GM19324 (cell line): ENCODE data around the gene FOXC2.

ENCODE experiments used
- ATAC-seq: cut with Tn5 transposase; IDR thresholded peaks from one replicate; pipeline ENCODE4 v1.9.1; 2021; ENCODE audit warnings: mild to moderate bottlenecking, moderate library complexity; ENCODE audit not compliant: unreplicated experiment, low FRiP score

The FOXC2 gene

DNA sequence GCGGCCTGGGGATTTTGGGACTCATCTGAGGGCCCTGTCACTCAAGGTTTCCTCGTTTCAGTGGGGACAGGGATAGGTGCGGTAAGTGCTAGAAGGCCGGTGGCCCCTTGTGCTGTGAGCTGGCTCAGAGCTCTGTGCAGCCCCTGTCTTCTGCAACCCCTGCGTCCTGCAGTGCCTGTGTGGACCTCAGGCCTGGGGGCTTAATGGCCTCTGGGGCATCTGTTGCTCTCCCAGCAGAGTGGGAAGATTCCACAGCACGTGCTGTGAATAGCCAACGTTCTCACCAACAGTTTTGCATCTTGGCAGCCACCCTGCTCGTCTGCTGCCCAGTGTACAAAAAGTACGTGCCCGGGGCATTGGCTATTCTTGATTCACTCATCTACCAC is 4.9 kb downstream of the FOXC2 start:
- no peak for ATAC-seq

DNA sequence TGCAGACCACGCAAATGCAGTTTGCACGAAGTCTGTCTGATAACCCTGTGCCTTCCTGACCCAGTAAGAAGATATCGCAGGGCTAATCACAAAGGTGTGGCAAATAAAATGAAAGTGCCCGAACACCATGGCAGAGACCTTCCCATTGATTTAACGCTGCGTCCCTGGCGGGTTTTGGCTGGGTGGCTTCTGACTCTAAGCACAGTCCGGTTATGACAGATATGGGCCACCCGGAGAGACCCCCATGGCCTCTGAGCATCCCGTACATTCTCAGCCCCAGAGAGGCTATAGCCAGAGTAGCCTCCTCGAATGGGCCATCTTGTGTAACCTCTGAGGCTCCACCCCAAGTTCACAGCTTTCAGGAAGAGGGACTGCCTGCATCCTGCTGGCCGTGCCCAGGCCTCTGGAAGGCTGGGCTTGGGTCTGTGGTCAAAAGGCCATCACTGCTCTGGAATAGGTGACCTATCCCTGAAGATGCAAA is 5.5 kb downstream of the FOXC2 start:
- no peak for ATAC-seq

DNA sequence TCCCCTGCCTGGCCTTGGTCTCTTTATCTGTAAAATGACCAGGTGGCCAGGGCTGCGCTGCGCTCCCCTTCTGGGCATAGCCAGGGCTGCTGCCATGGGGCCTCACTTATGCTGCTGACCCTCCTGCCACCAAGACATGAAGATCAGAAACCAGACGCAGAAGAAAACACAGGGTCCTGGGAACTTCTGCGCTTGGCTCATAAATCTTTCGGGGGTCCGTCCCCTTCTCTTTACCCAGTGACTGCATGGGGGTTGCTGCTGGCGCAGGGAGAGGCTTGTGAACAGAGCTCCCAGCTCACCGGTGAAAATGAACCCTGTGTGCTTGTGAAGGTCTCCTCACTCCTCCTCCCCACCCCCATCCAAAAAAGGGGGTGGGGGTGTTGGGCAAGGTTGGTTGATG is 6.0 kb downstream of the FOXC2 start:
- ATAC-seq, result no peak

DNA sequence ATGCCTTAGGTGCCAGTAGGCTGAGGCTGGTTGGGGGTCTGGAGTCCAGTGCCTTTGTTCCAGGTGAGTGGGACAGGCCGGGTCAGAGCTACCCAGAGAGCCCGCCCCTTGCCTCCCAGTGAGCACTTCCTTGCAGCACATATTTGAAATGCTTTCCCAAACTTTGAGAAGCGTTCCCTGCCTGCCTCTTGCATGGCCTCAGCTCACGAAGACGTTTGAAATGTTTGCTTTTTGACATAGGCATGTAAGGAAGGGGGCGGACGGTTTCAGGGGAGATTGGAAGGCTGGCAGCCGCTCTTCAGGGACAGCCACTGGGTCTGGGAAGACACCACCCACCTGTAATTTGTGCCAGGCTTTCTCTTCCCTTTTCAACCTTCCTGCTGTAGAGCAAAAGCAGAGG is 6.6 kb downstream of the FOXC2 start:
- ATAC-seq, result no peak

DNA sequence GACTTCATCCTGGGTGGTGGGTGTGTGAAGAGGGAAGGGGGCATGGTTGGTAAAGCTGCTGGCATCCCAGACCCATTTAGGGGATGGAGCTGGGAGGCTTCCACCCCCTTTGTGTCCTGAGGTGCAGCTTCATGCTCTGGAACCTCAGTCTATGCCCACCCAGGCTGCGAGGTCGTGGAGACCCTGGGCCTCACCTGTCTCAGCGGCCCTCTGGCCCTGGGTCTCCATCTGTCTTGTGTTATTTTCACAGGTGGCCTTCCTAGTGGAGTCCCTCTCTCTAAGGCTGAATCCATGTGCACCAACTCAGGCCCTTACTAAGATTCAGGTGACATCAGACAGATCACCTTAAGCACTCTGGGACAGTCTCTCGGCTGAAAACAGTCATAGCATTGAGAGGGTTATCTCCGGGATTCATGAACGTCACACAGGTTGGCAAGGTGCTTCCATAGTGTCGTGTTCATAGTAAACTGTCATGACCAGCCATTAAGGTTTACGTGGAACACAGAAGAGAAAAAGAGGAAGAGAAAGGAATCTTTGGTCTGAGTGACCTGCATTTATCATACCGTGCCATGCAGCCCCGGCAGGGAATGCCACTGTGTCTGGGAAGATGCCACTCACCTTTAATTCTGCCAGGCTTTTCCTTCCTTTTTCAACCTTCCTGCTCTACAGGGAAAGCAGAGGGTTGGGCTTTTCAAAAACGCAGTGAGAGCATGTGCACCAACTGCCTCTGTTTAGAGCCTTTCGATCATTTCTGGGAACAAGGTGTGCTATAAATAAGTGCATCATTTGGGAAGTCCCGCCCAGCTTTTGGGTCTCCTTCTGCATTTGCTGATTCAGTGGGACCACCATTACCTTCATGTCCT is 7.2 kb downstream of the FOXC2 start:
- no peak for ATAC-seq

DNA sequence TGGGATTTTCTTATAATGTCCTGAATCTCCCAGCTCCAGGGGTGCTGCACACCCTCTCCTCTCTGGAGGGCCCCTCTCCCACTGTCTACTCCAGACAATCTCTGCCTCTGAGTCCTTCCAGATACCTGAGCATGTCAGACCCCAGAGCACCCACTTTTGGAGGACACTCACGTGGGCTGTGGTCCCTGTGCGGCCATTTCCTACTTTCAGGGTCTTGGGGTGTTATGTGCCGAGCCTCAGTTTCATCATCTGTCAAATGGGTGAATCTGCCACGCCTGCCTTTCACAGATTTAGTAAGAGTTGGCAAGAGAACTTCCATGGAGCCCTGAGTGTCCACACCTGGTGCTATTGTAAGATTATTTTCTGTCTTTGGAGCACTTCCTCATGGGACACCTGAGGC is 8.0 kb downstream of the FOXC2 start:
- ATAC-seq, result no peak

DNA sequence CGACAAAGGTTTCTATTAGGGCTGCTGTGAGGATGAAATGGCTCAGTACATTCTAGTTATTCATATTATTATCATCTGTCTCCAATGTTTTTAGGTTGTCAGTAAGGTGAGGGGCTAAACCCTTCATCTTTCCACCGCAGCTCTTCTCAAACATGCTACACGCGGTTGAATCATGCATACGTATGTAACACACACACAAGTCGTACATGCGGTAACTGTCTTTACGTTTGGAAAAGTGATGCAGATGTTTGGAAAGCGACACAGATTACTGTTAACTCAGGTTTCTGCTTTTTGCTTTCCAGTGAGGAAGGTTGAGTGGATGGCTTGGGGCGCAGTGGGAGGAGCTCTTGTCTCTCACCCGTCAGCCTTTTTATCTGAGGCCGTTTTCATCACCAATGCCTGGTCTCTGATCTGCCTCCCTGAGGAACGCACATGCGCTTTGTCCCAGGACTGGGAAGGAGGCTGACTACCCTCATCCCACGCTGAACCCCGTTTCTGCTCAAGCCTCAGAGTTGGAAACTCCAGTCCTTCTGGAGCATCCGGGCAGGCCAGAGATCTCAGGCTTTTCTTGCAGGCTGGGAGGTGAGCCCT is 8.6 kb downstream of the FOXC2 start:
- no peak for ATAC-seq

DNA sequence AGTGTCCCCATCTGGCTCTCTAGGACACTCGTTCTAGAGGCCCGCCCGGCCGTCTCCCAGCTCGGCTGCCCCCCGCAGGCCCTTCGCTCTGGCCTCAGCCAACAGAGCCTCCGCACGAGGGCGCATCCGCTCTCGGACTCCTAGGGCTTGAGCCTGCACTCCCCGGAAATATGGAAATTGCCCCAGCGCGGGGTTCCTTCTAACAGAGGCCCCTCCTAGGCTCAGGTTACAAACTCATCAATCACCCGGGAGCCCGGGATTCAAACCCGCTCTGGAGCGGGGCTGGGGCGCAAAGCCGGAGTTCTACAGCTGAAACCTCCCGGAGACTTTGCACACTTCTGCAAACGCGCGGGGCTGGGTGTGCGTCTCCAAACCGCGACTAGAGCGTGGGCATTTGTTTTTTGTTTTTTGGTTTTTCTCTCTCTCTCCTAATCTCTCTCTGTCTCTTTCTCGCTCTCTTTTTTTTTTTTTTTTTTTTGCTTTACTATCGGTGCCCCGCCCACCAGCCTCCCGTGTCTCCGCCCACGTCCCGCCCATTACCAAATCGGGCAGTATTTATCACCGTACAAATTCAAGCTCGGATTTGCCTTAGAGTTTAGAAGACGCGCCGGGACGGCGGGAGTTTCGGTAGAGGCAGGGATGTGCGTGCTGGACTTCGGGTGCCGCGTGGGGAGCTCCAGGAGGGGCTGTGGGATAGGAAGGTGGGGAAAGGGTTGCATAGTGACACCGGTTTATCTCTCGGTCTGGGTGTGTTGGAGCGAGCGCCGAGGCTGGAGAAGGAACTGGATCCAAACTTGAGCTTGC is 9.3 kb downstream of the FOXC2 start:
- no peak for ATAC-seq

DNA sequence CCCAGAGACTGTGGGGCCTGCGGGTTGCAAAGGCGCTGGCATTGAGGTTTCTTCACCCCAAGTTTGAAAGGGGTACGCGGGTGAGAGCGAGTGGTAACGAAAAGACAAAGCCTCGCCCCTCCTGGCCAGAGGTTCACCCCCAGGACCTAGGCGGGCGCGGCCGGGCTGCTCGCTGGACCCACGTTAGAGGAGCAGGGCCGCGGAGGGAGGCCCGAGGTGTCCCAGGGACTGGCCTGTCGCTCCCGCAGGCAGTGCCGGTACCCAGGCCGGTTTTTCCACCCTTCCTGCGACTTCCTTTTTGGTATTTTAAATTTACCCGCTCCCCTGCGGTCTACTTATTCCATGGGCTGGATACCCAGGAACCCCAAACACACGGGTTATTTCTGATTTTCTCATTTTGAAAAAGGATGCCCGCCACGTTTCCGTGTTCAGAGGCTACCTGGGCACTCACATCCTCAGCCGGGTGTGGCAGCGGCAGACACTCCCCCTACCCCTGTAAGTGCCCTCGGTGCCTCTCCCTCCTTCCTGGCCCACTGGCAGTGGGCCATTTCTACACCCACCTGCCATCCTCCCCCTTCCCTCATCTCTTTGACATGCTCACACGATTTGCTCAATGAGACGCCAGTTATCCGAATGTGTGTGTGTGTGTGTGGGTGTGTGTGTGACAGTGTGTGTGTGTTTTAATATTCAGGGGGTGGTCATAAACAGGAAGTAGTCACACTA is 10.1 kb downstream of the FOXC2 start:
- no peak for ATAC-seq

DNA sequence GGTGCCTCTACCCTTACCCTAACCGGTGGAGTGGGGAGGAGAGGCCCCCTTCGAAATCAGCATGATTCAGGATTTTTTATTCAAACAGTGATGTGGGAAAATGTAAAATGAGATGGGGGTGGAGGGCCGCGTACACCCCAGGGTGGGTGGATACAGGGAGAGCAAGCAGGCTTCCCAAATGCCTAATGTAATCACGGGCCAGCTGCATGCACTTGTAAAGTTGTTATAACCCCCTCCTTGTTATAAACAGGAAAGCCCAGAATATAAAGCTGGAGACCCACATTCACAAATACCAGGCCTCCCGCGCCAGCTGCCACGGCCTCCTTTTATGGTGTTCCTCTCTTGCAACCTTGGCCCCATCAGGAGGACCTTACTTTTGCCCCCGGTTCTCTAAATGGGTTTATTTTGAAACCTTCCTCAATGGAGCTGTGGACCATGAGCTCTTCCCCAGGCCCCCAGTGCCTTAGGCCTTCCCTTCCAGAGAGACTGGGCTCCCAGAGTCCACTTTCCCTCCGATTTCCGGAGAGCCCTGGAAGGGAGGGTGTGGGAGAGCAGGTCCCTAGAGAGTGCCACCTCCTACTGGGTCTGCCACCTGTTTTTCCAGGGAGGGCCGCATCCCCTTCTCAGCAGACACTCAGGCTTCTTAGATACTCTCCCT is 10.8 kb downstream of the FOXC2 start:
- no peak for ATAC-seq

DNA sequence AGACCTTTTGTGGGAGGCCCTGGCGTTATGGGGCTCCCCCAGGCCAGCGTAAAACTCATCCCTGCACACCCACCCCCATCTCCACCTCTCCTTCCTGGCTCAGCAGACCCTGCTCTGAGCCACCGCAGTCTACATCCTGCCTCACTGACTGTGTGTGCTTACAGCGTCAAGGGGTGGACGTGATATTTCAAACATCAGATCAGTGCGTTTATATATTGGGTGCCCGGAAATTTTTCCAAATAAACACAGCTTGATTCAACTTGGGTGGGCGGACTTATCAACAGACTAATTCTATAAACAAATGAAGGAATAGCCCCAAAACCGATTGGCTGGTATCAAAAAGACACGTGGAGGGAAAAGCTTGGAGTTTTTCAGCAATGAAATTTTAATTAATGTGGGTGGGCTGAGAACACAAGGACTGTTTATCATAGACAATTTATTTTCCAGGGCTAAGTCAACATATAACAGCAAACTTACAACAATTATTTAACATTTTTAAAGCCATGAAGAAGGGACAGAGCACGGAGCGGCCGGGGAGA is 11.5 kb downstream of the FOXC2 start, which contains the start of gene FOXL1:
FOXL1 (plus strand) TSS at position 489 of the 539 bp plus-strand sequence. CDS start 175 bp downstream, outside the sequence.
- no peak for ATAC-seq

DNA sequence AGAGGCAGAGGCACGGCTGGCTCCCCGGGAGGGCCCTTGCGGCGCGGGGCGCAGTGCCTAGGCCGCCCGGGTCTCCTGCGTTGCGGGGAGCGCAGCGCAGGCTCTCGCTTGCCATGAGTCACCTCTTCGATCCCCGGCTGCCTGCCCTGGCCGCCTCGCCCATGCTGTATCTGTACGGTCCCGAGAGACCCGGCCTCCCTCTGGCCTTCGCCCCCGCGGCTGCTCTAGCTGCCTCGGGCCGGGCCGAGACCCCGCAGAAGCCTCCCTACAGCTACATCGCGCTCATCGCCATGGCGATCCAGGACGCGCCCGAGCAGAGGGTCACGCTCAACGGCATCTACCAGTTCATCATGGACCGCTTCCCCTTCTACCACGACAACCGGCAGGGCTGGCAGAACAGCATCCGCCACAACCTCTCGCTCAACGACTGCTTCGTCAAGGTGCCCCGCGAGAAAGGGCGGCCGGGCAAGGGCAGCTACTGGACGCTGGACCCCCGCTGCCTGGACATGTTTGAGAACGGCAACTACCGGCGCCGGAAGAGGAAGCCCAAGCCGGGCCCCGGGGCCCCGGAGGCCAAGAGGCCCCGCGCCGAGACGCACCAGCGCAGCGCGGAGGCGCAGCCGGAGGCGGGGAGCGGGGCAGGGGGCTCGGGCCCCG is 12.1 kb downstream of the FOXC2 start:
- ATAC-seq, result no peak

DNA sequence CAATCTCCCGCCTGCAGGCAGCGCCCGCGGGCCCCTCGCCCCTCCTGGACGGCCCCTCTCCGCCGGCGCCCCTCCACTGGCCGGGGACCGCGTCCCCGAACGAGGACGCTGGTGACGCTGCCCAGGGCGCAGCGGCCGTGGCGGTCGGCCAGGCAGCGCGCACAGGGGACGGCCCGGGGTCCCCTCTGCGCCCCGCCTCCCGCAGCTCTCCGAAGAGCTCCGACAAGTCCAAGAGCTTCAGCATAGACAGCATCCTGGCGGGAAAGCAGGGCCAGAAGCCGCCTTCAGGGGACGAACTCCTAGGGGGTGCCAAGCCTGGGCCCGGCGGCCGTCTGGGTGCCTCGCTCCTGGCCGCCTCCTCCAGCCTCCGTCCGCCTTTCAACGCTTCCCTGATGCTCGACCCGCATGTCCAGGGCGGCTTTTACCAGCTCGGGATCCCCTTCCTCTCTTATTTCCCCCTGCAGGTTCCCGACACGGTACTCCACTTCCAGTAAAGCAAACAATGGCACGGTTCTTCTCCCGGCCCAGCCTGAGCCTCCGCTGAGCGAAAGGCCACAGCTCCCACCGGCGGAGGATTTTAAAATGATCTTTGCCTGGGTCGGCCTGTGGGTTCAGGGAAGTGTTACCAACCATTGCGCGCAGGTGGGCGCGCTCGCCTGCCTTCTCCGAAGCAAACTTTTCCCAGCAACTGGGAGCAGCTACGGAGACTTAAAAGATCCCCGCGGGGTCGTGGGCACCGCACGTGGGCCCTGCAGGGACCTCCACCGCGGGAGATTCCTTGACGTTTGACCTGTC is 12.8 kb downstream of the FOXC2 start:
- ATAC-seq, result no peak

DNA sequence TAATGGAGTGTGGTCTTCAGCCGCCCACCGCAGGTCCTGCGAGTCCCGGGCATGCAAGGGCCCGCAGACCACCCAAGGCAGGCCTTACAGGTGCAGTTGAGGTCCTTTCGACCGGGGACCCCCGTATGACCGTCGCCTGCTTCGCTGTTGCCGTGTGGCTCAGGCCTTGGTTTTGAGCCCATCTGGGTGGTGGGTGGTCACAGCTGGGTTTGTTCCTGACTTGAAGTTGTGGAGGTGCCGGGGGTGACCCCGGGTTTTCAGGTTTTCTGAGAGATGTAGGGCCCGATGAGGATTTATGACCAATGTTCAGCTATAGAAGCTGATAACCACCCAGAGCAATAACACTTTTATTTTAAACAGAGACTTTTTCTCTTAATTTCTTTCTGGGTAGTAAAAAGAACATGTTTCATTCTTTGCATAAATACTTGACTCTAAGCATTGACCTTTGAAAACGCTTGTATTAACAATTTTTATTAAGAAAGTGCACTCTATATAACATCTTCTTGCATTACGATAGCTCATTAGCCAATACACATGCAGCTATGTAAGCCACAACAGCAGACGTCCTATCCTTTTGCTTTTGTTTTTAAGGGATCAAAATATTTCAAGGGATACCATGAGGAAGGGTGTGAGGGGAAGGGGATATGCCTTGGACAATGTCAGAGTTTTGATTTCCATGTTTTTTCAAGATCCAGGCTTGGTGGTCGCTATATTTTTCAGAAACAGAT is 13.6 kb downstream of the FOXC2 start:
- no peak for ATAC-seq

DNA sequence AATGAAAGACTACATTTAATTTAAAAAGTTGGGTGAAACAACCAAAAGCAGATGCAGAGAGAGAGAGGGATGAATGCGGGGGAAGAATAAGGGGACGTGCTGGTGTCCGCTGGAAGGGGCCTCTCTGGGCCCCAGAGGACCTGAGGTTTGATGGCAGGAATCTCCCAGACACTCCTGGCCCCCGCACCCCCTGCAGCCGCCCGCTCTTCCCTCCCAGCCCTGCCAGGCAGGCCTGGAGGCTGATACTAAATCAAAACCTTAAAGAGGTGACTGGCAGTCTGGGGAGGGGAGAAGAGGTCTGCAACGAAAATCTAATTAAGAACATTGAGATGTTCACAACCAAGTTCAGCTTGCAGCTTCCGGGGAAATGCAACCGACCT is 14.2 kb downstream of the FOXC2 start:
- ATAC-seq, result no peak

DNA sequence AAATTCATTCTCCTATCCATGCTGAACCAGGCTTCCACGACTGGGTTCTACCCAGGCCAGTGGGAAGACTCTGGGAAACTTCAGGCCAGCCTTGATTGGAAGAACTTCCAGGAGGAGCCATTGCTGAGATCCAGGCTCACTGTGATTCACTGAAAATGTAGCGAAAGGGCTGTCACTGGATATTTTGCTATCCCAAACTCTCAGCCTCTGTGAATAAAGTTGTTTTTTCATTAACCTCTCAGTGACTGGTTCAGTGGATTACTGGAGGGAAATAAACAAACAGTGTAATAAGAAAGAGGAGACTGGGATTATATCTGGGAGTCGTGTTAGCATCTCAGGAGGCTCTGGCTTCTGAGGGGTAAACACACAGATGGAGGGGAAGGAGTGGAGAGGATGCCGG is 14.8 kb downstream of the FOXC2 start:
- no peak for ATAC-seq

DNA sequence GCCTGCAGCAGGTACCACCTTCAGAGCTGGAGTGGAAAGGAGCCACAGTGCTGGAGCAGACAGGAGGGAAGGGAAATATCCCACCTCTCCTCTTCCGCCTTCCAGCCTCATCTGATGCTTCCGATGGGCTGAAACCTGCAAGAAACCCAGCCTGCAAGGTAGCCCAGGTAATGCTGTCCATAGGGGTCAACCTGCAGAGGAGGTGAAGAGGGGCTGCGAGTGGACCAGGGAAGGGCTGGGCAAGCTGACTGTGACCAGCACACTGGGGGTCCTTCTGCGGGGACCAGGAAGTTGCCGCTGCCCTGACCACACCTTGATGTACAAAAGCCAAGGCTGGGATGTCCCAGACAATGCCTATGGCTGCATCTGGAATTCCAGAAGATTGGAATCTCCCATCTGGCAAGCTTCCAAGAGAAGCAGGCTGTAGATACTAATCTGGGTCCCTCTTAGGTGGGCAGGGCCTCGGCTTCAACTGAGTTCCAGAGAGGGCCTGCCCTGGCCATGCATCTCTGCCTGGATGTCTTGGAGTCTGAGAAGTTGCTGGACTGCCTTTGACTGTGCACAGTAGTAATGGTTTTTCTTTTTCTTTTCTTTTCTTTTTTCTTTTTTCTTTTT is 17.5 kb downstream of the FOXC2 start:
- ATAC-seq, result no peak
